Calu3 (cell line): ENCODE measurements around the gene ARL6IP1. TPM values are rescaled to one million over a fixed set of nuclear protein-coding genes. Genes with fewer than 3 reads are reported as not detected.

Experiments
- BruUV-seq: library from RNA; stranded (reverse); fragments of 400-500 nt; replicated peaks from 2 replicates; lab custom pipeline; 2021; lab: Mats Ljungman, UMichigan
- CTCF ChIA-PET: fragments of 300-600 bp; sonication (Branson Sonifier 250); formaldehyde crosslinking; loops from one replicate; lab custom pipeline; 2022; ENCODE audit warnings: antibody characterized with exemption; lab: Charles Lee
- DNase-seq: peaks from one replicate; pipeline ENCODE4 v3.0.0; 2022
- H3K27ac Mint-ChIP-seq: one replicate; pipeline ENCODE4 v1.8.0; 2022; ENCODE audit warnings: mixed read lengths; ENCODE audit not compliant: unreplicated experiment
- H3K27me3 Mint-ChIP-seq: one replicate; pipeline ENCODE4 v1.8.0; 2022; ENCODE audit warnings: mixed read lengths; ENCODE audit not compliant: unreplicated experiment
- H3K36me3 Mint-ChIP-seq: one replicate; pipeline ENCODE4 v1.8.0; 2022; ENCODE audit warnings: mild to moderate bottlenecking, moderate library complexity, mixed read lengths; ENCODE audit not compliant: insufficient read depth, unreplicated experiment
- H3K4me1 Mint-ChIP-seq: one replicate; pipeline ENCODE4 v1.8.0; 2022; ENCODE audit warnings: mild to moderate bottlenecking, low read depth, mixed read lengths; ENCODE audit not compliant: unreplicated experiment
- H3K4me3 Mint-ChIP-seq: one replicate; pipeline ENCODE4 v1.8.0; 2022; ENCODE audit warnings: mild to moderate bottlenecking, low read depth, moderate library complexity, mixed read lengths; ENCODE audit not compliant: unreplicated experiment
- H3K9me3 Mint-ChIP-seq: one replicate; pipeline ENCODE4 v1.8.0; 2022; ENCODE audit warnings: low read depth, mixed read lengths; ENCODE audit not compliant: unreplicated experiment
- intact Hi-C: fragments of 100-400 bp; cut with micrococcal nuclease; formaldehyde crosslinking; loops from one replicate; pipeline ENCODE4 v1.10.0; 2022; ENCODE audit not compliant: unreplicated experiment
- total RNA-seq: library from RNA; stranded (reverse); gene quantifications from 2 replicates; pipeline ENCODE4 v1.2.3, GENCODE V29; 2022
- TF ChIP-seq, protein P1 (sequence below): fragments of 200-600 bp; IDR thresholded peaks from one replicate; pipeline ENCODE4 v1.8.0; 2022; ENCODE audit warnings: antibody characterized with exemption; ENCODE audit not compliant: unreplicated experiment

ARL6IP1 gene
- total RNA-seq, 1 experiment from 2014 or later, result 296 TPM

DNA sequence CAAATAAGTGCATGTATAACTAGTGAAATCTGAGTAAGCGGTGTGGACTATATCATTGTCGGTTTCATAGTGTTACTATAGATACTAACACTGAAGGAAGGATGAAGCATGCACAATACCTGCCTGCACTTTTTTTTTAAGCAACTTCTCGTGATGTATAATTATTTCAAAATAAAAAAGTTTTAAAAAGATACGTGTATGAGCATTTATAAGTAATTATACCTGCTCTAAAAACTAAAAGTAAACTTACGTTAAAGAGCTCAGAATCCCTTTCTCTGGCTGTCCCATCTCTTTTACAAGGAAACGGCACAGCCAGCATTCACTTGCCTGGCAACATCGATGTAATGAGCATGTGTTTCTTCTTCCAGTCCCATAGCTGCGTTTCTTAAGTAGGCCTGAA lies 31.3 kb upstream of the ARL6IP1 start:
- Mint-ChIP-seq H3K27ac (no peak overlapping the region), H3K4me1 (no peaks in the 10 kb centered on the region), H3K27me3 (no peaks in the 10 kb centered on the region), H3K9me3 (no peaks in the 10 kb centered on the region), H3K4me3 (no peak overlapping the region), H3K36me3 (peaks cover 72% of the 10 kb centered on the region)
- CTCF ChIA-PET, result no interaction called here
- BruUV-seq, result no TSS peak
- TF ChIP-seq, protein P1, sequence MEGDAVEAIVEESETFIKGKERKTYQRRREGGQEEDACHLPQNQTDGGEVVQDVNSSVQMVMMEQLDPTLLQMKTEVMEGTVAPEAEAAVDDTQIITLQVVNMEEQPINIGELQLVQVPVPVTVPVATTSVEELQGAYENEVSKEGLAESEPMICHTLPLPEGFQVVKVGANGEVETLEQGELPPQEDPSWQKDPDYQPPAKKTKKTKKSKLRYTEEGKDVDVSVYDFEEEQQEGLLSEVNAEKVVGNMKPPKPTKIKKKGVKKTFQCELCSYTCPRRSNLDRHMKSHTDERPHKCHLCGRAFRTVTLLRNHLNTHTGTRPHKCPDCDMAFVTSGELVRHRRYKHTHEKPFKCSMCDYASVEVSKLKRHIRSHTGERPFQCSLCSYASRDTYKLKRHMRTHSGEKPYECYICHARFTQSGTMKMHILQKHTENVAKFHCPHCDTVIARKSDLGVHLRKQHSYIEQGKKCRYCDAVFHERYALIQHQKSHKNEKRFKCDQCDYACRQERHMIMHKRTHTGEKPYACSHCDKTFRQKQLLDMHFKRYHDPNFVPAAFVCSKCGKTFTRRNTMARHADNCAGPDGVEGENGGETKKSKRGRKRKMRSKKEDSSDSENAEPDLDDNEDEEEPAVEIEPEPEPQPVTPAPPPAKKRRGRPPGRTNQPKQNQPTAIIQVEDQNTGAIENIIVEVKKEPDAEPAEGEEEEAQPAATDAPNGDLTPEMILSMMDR, result no peak
- intact Hi-C loops, result no loop called here
- DNase-seq, result no peak

DNA sequence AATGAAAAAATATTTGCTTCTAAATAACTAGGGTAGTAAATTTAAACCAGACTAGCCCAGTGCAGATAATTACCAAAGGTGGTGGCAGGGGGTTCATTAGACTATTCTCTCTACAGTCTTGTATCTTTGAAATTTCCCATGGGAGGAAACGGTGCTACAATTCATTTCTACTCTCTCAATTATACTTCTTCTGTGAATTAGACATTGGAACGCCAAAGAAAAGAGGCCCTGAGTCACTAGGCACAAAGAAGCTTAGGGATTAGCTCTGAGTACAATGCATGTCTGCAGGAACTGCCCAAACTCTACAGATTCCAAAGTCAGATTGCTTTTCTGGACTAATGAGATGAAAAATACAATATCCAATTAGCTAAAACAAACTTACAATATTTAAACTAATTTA lies 30.7 kb upstream of the ARL6IP1 start:
- Mint-ChIP-seq H3K4me3 (no peak overlapping the region), H3K27ac (no peak overlapping the region), H3K27me3 (no peaks in the 10 kb centered on the region), H3K9me3 (no peaks in the 10 kb centered on the region), H3K36me3 (peaks cover 67% of the 10 kb centered on the region), H3K4me1 (no peaks in the 10 kb centered on the region)
- intact Hi-C loops, result no loop called here
- CTCF ChIA-PET, result interaction anchor here (1.6 kb wide), 1 partner anchor 12 kb away, joined by 4 read pairs; no protein-coding TSS in a partner anchor
- no peak for DNase-seq
- TF ChIP-seq, protein P1, result no peak
- BruUV-seq, result no TSS peak

DNA sequence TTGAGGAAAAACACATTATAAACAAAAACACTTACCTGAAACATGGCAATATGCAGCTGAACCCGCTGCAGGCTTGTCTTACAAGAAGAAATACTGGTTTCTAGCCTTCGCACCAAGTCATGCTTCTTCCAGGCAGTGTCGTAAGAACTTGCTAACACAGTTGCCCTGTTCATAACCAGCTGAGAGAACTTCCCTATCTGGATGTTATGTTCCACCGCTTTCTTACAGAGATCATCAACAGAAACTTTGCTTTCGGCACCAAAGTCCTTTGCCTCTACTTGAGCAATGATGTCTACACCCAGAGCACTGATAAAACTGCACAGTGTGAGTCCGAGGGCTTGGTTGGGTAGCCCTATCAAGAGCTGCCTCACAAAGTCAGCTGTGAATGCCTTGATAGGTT lies 27.9 kb upstream of the ARL6IP1 start:
- CTCF ChIA-PET, result interaction anchor here (0.6 kb wide), 1 partner anchor 1066 kb away, joined by 3 read pairs; no protein-coding TSS in a partner anchor
- H3K9me3 Mint-ChIP-seq, result no peaks in the 10 kb centered on the region
- intact Hi-C loops, result no loop called here
- H3K27ac Mint-ChIP-seq, result no peak overlapping the region
- peaks cover 43% of the 10 kb centered on the region for H3K36me3 Mint-ChIP-seq
- H3K4me3 Mint-ChIP-seq, result no peak overlapping the region
- TF ChIP-seq, protein P1, result no peak
- no TSS peak for BruUV-seq
- DNase-seq, result no peak
- H3K4me1 Mint-ChIP-seq, result no peaks in the 10 kb centered on the region
- H3K27me3 Mint-ChIP-seq, result no peaks in the 10 kb centered on the region

DNA sequence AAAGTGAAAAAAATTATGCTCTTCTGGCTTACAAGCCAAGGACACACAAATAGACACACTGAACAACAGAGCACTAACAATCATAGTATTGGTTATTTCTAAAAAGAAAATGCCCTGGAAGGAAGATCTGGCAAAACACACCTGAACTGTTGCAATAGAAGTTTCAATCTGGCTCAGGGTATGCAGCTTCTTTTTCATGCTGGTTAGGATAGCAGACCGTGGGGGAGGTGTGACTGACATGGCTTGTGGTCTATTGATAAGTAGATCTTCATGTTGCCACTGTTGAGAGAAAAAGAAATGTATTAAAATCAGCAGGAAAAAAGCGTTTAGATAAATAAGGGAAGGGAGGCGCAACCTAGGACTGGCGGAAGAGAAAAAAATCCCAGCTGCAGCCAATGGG lies 26.5 kb upstream of the ARL6IP1 start:
- Mint-ChIP-seq H3K36me3 (peaks cover 32% of the 10 kb centered on the region), H3K4me1 (no peaks in the 10 kb centered on the region), H3K27me3 (no peaks in the 10 kb centered on the region), H3K9me3 (no peaks in the 10 kb centered on the region), H3K4me3 (no peak overlapping the region), H3K27ac (no peak overlapping the region)
- TF ChIP-seq, protein P1, result no peak
- CTCF ChIA-PET, result interaction anchor here (0.8 kb wide), 1 partner anchor 9 kb away, joined by 3 read pairs; no protein-coding TSS in a partner anchor
- intact Hi-C loops, result no loop called here
- no TSS peak for BruUV-seq
- DNase-seq, result no peak
